Kidney (tissue), 14 donors: ENCODE measurements around the gene HAUS1. TPM values are rescaled to one million over a fixed set of nuclear protein-coding genes. Genes with fewer than 3 reads are reported as not detected.

Source experiments
- DNase-seq, 5 donors: peaks; one replicate each; pipeline ENCODE4 v3.0.0-alpha.2; 2013 to 2020
- FAIRE-seq: peaks from 2 replicates; lab custom pipeline; 2012; peaks lifted over from hg19 to GRCh38; lab: Jason Lieb, UNC
- H3K27ac ChIP-seq, 2 donors: one replicate each; pipeline ENCODE4 v1.7.0; 2013; ENCODE audit warnings: low read depth in 2 of 2, low read length in 2 of 2, inconsistent platforms in 1 of 2
- H3K27me3 ChIP-seq: one replicate; pipeline ENCODE4 v1.7.1; 2013; ENCODE audit warnings: low read length, inconsistent platforms; ENCODE audit not compliant: control insufficient read depth, insufficient read depth
- H3K36me3 ChIP-seq, 3 donors: one replicate each; pipeline versions ENCODE4 v1.7.0 to v1.7.1; 2013; ENCODE audit warnings: low read length in 3 of 3, control low read depth in 1 of 3, inconsistent platforms in 1 of 3; ENCODE audit not compliant: insufficient read depth in 3 of 3, control insufficient read depth in 2 of 3
- H3K4me1 ChIP-seq, 3 donors: one replicate each; pipeline versions ENCODE4 v1.7.0 to v1.7.1; 2013; ENCODE audit warnings: low read length in 3 of 3, inconsistent platforms in 1 of 3, low read depth in 1 of 3; ENCODE audit not compliant: control insufficient read depth in 2 of 3, insufficient read depth in 2 of 3
- H3K4me3 ChIP-seq, 3 donors: one replicate each; pipeline versions ENCODE4 v1.7.0 to v1.8.1; 2013; ENCODE audit warnings: low read length in 3 of 3, control low read depth in 1 of 3, inconsistent platforms in 1 of 3
- H3K9ac ChIP-seq, 3 donors: one replicate each; pipeline versions ENCODE4 v1.7.0 to v1.7.1; 2013; ENCODE audit warnings: low read length in 3 of 3, control low read depth in 1 of 3, inconsistent platforms in 1 of 3
- H3K9me3 ChIP-seq, 3 donors: one replicate each; pipeline versions ENCODE4 v1.7.0 to v1.7.1; 2013; ENCODE audit warnings: low read length in 3 of 3, control low read depth in 1 of 3, inconsistent platforms in 1 of 3; ENCODE audit not compliant: control insufficient read depth in 2 of 3, insufficient read depth in 1 of 3
- intact Hi-C: fragments of 100-400 bp; cut with DNase I; formaldehyde crosslinking; loops from one replicate; pipeline ENCODE4 v1.11.1; 2022
- polyA plus RNA-seq: library from polyadenylated mRNA; stranded (reverse); fragments of 350-450 nt; fragmentation: Illumina TruSeq; extraction: RNeasy Lipid Tissue Mini Kit (QIAGEN cat#74804); gene quantifications from one replicate; pipeline ENCODE4 v1.2.3, GENCODE V29; 2014; ENCODE audit warnings: low read depth, low replicate concordance; ENCODE audit not compliant: insufficient read depth
- total RNA-seq: library from RNA; stranded (reverse); fragmentation: NEBNext Ultra II Directional; extraction: Animal tissue kit (Norgen Biotek cat#: 25700); gene quantifications from one replicate; pipeline ENCODE4 v1.2.1, GENCODE V29; 2021
- TF ChIP-seq, protein P1 (sequence below): IDR thresholded peaks from 3 replicates; pipeline ENCODE4 v1.5.1; 2012; ENCODE audit warnings: mild to moderate bottlenecking, moderate library complexity, borderline replicate concordance; ENCODE audit not compliant: insufficient read depth; ENCODE audit errors: extremely low read depth
- donor health status: control.
- donor health status: control.
- donor health status: control.
- donor health status: control.
- donor health status: control.
- donor health status: DM: yes; HTN: yes; CAD: no.
- donor health status: Normal renal cell carcinoma (clear cell type).

The HAUS1 gene
- total and polyA plus RNA-seq, 2 donors from 2014 or later: 18.6 to 22.2 TPM

DNA sequence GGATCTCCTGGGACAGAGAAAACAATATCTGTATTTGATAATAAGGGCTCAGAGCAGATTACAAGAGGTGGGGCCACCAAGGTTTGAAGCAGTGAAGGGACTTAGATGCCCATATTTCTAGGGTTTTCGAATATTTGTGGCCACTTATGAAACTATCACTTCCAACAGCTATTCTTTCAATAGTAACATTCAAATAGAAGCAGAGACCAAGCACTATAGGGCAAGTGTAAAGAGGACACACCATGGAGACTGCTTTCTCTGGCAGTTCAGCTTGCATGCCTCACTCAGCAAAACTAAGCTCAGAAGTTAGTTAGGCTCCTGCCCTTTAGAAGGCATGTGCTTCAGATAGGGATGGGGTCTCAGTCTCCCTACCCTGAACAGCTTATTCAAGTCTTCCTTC, 42.4 kb upstream of the HAUS1 start:
- Histone ChIP-seq H3K4me1 (no peaks in the 10 kb centered on the region), H3K27ac (no peak overlapping the region), H3K9me3 (no peaks in the 10 kb centered on the region), H3K4me3 (no peak overlapping the region), H3K27me3 (no peaks in the 10 kb centered on the region), H3K36me3 (no peaks in the 10 kb centered on the region), H3K9ac (no peak overlapping the region)
- no peak for DNase-seq
- TF ChIP-seq, protein P1, sequence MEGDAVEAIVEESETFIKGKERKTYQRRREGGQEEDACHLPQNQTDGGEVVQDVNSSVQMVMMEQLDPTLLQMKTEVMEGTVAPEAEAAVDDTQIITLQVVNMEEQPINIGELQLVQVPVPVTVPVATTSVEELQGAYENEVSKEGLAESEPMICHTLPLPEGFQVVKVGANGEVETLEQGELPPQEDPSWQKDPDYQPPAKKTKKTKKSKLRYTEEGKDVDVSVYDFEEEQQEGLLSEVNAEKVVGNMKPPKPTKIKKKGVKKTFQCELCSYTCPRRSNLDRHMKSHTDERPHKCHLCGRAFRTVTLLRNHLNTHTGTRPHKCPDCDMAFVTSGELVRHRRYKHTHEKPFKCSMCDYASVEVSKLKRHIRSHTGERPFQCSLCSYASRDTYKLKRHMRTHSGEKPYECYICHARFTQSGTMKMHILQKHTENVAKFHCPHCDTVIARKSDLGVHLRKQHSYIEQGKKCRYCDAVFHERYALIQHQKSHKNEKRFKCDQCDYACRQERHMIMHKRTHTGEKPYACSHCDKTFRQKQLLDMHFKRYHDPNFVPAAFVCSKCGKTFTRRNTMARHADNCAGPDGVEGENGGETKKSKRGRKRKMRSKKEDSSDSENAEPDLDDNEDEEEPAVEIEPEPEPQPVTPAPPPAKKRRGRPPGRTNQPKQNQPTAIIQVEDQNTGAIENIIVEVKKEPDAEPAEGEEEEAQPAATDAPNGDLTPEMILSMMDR: no peak
- FAIRE-seq: no peak
- intact Hi-C loops: no loop called here

DNA sequence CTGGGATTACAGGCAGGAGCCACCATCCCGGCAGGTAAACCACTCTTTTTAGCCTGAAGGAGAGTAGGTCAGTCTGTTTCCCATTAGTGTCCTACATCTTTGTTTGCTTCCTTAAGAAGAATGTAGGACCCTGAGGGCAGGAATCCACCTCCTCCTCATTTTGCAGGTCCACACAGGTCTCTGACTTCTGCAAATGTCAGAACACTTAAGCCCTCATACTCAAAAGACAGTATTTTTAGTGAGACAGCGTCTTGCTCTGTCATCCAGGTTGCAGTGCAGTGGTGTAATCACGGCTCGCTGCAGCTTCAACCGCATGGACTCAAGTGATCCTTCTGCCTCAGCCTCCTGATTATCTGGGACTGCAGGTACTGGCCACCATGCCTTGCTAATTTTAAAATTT, 41.4 kb upstream of the HAUS1 start:
- Histone ChIP-seq H3K9me3 (no peaks in the 10 kb centered on the region), H3K9ac (no peak overlapping the region), H3K27ac (no peak overlapping the region), H3K4me1 (no peaks in the 10 kb centered on the region), H3K27me3 (no peaks in the 10 kb centered on the region), H3K4me3 (no peak overlapping the region), H3K36me3 (no peaks in the 10 kb centered on the region)
- FAIRE-seq: no peak
- DNase-seq: no peak
- TF ChIP-seq, protein P1: no peak
- intact Hi-C loops: no loop called here

DNA sequence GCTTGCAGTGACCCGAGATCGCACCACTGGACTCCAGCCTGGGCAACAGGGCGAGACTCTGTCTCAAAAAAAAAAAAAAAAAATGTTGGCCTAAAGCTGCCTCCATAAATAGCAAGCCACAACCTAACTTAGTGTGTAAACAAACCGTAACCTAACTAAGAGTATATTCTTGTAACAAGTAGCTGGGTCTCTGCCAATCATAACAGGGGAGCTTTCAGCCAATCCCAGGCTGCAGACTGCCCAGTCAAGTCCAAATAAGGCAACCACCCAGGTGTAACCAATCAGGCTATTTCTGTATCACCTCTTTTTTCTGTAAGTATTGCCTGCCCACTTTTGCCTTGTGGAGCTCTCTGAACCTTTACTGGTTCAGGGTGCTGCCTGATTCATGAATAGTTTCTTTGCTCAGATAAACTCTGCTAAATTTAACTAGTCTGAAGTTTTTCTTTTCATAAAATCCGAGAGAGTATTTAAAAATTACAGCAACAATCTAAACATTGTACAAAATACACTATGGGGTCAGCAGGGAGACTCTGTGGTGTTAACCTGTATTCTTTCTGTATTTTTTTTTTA, 36.7 kb upstream of the HAUS1 start:
- Histone ChIP-seq H3K27ac (no peak overlapping the region), H3K27me3 (no peaks in the 10 kb centered on the region), H3K4me3 (no peak overlapping the region), H3K9me3 (no peaks in the 10 kb centered on the region), H3K4me1 (peaks cover 0 to 9% (median 4%) of the 10 kb centered on the region in 3 donors), H3K9ac (no peak overlapping the region), H3K36me3 (no peaks in the 10 kb centered on the region)
- TF ChIP-seq, protein P1: no peak
- no peak for FAIRE-seq
- DNase-seq: peak in 1 of 5 donors; percentile 7
- intact Hi-C loops: no loop called here

DNA sequence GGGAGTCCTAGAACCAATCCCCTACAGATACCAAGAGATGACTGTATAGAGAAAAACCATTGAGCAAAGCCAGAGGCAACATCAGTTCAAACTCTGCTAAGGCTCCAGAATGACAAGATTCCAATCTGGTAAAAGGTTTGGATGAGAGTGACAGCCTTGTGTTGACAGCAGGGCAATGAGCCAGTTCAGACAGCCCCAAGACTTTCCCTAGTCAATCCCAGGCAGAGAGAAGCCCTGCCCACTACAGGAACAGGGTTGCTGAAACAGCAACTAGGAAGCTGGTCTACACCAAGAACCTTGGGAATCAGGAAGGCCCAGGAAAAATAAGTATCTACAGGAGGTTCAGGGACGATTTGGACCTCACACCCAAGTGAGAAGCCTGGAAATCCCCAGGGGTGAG, 35.4 kb upstream of the HAUS1 start:
- DNase-seq (no peak), FAIRE-seq (no peak)
- no peaks in the 10 kb centered on the region for H3K36me3 ChIP-seq
- no peaks in the 10 kb centered on the region for H3K27me3 ChIP-seq
- intact Hi-C loops: no loop called here
- TF ChIP-seq, protein P1: no peak
- no peak overlapping the region for H3K27ac ChIP-seq
- peaks cover 0 to 13% (median 4%) of the 10 kb centered on the region in 3 donors for H3K4me1 ChIP-seq
- no peak overlapping the region for H3K9ac ChIP-seq
- no peak overlapping the region for H3K4me3 ChIP-seq
- H3K9me3 ChIP-seq: no peaks in the 10 kb centered on the region
